Keratinocyte (primary cell): ENCODE results near the gene CFAP299.

Experiments used
- EZH2 ChIP-seq: IDR thresholded peaks from one replicate; pipeline ENCODE4 v1.6.1; 2012; ENCODE audit warnings: inconsistent platforms, mild to moderate bottlenecking, low read length, moderate library complexity
- TF ChIP-seq, protein P1 (sequence below), 3 experiments: IDR thresholded peaks in 1 of 3; conservative IDR thresholded peaks in 1 of 3; optimal IDR thresholded peaks in 1 of 3; 2 replicates in 2 of 3; 3 replicates in 1 of 3; pipeline versions ENCODE3 to v1.5.1; 2011; ENCODE audit warnings: low read length in 3 of 3, mild to moderate bottlenecking in 3 of 3, moderate library complexity in 2 of 3, control low read depth in 1 of 3, inconsistent platforms in 1 of 3; ENCODE audit not compliant: insufficient read depth in 2 of 3; ENCODE audit errors: extremely low read depth in 1 of 3

DNA sequence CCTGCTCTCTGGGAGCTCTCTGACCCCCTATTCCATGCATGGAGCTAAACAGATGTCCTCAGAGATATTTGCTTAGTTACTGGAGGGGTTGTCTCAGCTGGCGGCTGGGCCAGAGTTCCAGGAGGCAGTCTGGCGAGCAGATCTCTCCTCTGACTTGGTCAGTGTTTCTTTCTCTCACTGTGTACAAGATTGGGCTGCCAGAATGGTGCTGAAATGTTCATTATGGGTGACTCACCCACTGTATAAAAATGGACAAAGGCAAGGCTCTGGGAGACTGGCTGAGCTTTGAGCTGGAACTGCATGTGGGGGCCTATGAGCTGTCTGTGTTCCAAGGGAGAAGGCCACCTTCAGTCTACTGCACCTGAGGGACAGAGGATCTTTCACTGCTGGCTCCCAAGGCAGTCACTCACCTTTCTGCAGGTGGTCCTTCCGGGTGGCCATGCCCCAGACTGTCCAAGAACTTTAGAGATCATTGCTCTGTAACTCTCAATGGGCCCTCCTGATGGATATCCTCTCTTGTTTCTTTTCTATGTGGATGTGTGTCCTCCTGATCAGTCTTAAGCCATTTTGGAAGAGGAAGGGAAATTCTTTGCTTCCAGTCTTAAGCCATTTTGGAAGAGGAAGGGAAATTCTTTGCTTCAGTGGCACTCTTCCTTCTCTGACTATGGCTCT is 88.2 kb downstream of the CFAP299 start:
- TF ChIP-seq, protein P1, sequence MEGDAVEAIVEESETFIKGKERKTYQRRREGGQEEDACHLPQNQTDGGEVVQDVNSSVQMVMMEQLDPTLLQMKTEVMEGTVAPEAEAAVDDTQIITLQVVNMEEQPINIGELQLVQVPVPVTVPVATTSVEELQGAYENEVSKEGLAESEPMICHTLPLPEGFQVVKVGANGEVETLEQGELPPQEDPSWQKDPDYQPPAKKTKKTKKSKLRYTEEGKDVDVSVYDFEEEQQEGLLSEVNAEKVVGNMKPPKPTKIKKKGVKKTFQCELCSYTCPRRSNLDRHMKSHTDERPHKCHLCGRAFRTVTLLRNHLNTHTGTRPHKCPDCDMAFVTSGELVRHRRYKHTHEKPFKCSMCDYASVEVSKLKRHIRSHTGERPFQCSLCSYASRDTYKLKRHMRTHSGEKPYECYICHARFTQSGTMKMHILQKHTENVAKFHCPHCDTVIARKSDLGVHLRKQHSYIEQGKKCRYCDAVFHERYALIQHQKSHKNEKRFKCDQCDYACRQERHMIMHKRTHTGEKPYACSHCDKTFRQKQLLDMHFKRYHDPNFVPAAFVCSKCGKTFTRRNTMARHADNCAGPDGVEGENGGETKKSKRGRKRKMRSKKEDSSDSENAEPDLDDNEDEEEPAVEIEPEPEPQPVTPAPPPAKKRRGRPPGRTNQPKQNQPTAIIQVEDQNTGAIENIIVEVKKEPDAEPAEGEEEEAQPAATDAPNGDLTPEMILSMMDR (optimal IDR thresholded peaks at IDR 0.05 in 1 of 3, IDR thresholded peaks at IDR 0.05 in 1 of 3, conservative IDR thresholded peaks at IDR 0.05 in 1 of 3; ENCODE audit: extremely low read depth in 1 of 3, insufficient read depth in 2 of 3, low read length in 3 of 3), result no peak
- no peak for TF ChIP-seq EZH2
